ENCODE results near the gene ZNFX1. TPM values are rescaled to one million over a fixed set of nuclear protein-coding genes. Genes with fewer than 3 reads are reported as not detected.
"Not testable (repeated sequence)": the region's sequence is repeated elsewhere in the genome, so short reads cannot be mapped to it uniquely, and the experiment has no call there.

ZNFX1 gene
- polyA plus RNA-seq, 3 donors from 2014 or later, result 17.2 to 59.2 (median 17.9) TPM

DNA sequence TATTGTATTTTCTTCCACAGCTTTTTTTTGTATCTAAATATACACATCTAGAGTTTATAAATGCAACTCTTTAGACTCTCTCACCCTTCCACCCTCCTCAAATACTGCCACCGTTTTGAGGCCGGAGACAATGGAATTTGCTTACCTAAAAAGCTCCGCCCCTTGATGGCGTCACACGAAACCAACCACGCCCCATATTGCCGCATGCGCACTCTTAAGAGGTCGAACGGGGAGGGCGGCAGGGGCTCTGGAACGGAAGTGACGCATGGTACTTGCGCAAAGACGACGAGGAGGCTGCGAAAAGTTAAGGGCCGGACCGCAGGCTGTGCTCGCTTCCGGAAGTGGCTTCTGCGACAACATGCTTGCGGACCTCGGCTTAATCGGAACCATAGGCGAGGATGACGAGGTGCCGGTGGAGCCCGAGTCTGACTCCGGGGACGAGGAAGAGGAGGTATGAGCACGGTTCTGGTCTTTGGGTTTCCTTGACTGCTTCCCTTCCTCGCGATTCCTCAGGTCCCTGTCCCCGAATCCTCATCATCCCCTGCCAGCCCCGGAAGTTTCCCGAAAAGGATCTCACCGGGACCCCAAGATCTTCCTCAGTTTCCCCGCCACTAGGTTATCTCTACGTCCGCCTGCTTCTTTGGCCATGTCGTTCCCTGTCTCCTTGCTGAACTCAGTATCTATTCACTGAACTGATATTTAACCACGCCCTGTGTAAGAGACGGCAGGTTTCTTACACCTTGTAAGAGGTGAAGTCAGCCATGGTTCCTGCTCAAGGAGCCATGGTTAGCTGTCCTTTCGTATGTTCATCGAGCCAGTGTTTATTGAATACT lies 58.5 kb downstream of the ZNFX1 start, which contains the start of gene DDX27:
DDX27 (plus strand) TSS at position 326 of the 833 bp plus-strand sequence; CDS start at position 359, 33 bp downstream.
- H3K27me3 Mint-ChIP-seq (ENCODE audit: low read depth in 3 of 3), result peaks cover 6 to 15% (median 9%) of the 10 kb centered on the region in 3 donors
- H3K4me1 Mint-ChIP-seq, result peaks cover 30 to 37% of the 10 kb centered on the region in 2 donors
- H3K9me3 Mint-ChIP-seq, result no peaks in the 10 kb centered on the region
- peak; percentile 97 to 98 (median 98) for DNase-seq
- H3K4me3 Mint-ChIP-seq, result peak within 1 kb of the TSS; percentile 96 to 99 (median 97)
- H3K36me3 Mint-ChIP-seq, result peaks cover 8 to 16% (median 9%) of the 10 kb centered on the region in 3 donors
- peak within 1 kb of the TSS; percentile 99 to 100 (median 100) for H3K27ac Mint-ChIP-seq

DNA sequence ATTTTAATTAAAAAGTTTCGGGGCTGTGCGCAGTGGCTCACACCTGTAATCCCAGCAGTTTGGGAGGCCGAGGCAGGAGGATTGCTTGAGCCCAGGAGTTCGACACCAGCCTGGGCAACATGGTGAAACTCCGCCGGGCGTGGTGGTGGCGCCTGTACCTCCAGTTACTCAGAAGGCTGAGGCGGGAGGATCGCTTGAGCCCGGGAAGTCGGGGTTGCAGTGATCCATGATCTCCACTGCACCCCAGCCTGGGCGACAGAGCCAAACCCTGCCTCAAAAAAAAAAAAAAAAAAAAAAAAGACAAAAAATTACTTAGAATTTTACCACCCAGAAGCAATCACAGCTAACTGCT lies 59.1 kb downstream of the ZNFX1 start:
- not testable (repeated sequence) for H3K9me3 Mint-ChIP-seq, DNase-seq
- H3K4me3 Mint-ChIP-seq, result peak overlapping the region; percentile 96 to 99 (median 97)
- H3K4me1 Mint-ChIP-seq, result peaks cover 30 to 37% of the 10 kb centered on the region in 2 donors
- H3K27me3 Mint-ChIP-seq (ENCODE audit: low read depth in 3 of 3), result peaks cover 6 to 15% (median 9%) of the 10 kb centered on the region in 3 donors
- peak overlapping the region; percentile 99 to 100 (median 100) for H3K27ac Mint-ChIP-seq
- H3K36me3 Mint-ChIP-seq, result peaks cover 4 to 11% (median 6%) of the 10 kb centered on the region in 3 donors

DNA sequence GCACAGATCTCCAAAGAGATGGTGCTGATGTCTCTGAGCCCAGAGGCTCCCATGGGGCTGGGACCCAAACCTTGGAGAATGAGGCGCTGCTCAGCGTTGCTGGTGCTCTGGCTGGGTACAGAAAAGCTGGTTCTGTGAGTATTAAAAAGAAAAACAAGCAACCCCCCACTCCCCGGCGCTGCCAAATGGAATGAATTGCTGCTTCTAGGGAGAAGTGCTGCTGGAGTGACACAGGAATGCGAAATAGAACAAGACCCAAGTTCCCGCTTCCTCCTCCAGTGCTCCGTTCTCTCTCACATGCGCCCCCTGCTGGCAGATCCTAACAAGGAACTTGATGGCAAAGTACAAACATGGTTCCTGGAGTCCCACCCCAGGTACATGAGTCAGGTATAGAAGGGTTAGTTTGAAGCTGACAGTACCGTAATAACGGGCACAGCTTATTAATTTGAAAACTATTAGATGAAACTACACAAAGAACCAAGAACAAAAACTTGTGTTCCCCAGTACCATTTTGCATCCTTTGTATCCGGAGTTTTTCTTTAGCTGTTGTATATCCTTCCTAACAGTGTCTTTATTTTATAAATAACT lies 60.8 kb downstream of the ZNFX1 start:
- Mint-ChIP-seq H3K9me3 (no peaks in the 10 kb centered on the region), H3K4me3 (peak overlapping the region; percentile 46 to 73 (median 64)), H3K27ac (peak overlapping the region in 5 of 6 donors; percentile 13 to 85 (median 70)), H3K27me3 (ENCODE audit: low read depth in 3 of 3) (peaks cover 6 to 15% (median 12%) of the 10 kb centered on the region in 3 donors), H3K36me3 (peaks cover 0 to 5% (median 0%) of the 10 kb centered on the region in 3 donors), H3K4me1 (peaks cover 30 to 37% of the 10 kb centered on the region in 2 donors)
- DNase-seq, result peak; percentile 81 to 84 (median 81)

DNA sequence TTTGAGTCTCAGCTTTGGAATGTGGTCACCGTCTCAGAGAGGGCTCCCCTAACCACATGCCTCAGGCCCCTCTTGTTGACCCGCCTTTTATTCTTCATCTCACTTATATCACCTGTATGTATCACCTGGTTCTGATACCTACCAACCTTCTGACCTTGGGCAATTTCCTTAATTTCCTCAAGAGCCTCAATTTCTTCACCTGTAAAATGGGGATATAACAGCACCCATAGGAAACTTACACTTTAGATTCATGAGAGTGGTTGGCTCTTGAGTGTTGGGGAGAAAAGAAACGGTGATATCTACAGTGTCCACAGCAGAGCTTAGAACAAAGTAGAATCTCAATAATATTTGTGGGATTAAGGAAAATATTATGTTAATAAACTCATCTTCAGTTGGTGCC lies 62.6 kb downstream of the ZNFX1 start:
- Mint-ChIP-seq H3K4me3 (no peak overlapping the region), H3K36me3 (peaks cover 0 to 2% (median 0%) of the 10 kb centered on the region in 3 donors), H3K4me1 (peaks cover 21 to 25% of the 10 kb centered on the region in 2 donors), H3K27ac (no peak overlapping the region), H3K27me3 (ENCODE audit: low read depth in 3 of 3) (peaks cover 6 to 14% (median 13%) of the 10 kb centered on the region in 3 donors), H3K9me3 (peaks cover 0 to under 1% (median 0%) of the 10 kb centered on the region in 6 donors)
- DNase-seq, result no peak

DNA sequence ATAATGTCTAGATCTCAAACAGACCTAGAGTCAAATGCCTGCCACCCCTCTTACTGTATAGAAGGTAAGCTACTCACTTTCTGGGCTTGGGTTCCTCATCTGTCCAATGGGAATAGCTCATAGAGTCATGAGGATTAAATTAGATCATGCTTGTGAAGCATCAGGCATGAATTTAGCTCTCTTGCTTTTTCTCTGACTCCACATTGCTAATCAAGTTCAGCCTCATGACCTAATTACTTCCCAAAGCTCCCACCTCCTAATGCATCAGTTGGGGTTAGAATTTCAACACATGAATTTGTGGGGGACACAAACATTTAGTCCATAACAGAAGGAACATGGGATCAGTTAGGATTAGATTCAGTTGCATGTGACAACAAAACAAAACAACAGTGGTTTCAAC lies 63.3 kb downstream of the ZNFX1 start:
- H3K36me3 Mint-ChIP-seq, result peaks cover 0 to 5% (median 0%) of the 10 kb centered on the region in 3 donors
- H3K27ac Mint-ChIP-seq, result no peak overlapping the region
- no peak overlapping the region for H3K4me3 Mint-ChIP-seq
- peaks cover 6 to 13% (median 9%) of the 10 kb centered on the region in 3 donors for H3K27me3 Mint-ChIP-seq (ENCODE audit: low read depth in 3 of 3)
- DNase-seq, result no peak
- peaks cover 0 to 3% (median 0%) of the 10 kb centered on the region in 6 donors for H3K9me3 Mint-ChIP-seq
- H3K4me1 Mint-ChIP-seq, result peaks cover 15 to 18% of the 10 kb centered on the region in 2 donors

DNA sequence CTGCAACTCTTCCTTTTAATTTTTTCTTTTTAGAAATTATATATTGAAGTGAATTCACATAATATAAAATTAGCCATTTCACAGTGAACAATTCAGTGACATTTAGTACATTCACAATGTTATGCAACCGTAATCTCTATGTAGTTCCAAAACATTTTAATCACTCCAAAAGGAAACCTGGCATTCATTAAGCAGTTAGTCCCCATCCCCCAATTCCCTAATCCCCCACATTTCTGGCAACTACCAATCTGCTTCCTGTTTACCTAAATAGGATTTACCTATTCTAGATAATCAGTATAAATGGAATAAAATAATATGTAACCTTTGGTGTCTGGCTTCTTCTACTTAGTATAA lies 67.1 kb downstream of the ZNFX1 start:
- no peak for DNase-seq
- Mint-ChIP-seq H3K9me3 (peaks cover 0 to 3% (median 0%) of the 10 kb centered on the region in 6 donors), H3K27me3 (ENCODE audit: low read depth in 3 of 3) (peaks cover 0 to 5% (median 0%) of the 10 kb centered on the region in 3 donors), H3K4me1 (no peaks in the 10 kb centered on the region), H3K4me3 (no peak overlapping the region), H3K36me3 (peaks cover 0 to 5% (median 0%) of the 10 kb centered on the region in 3 donors), H3K27ac (no peak overlapping the region)

DNA sequence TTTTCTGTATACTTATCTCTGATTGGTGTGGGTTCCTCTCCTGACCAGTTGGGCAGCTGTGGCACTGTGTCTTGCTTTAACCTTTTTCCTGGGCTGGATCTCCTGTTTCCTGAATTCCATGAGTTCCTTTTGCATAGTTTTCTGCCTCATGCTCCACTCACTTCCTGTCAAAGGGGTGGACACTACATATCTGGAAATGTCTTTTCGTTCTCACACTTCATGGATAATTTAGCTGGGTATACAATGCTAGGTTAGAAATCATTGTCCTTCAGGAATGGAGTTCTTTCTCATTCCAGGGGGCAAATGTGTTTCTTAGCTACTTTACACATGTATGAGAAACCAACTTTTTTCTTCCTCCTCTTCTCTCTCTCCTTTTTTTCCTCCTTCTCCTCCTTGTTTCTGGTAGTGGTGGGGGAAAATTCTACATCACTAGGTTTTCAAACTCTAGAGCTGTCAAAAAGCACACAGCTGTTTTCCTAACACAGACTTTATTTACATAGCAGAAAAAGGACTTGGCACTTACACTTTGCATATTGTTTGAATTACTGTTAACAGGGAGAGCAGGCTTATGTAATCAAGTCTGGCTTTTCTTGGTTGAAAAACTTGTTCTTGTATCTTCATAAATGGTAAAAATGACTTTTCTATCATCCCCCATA lies 67.6 kb downstream of the ZNFX1 start:
- no peak overlapping the region for H3K27ac Mint-ChIP-seq
- peaks cover 0 to 3% (median 0%) of the 10 kb centered on the region in 6 donors for H3K9me3 Mint-ChIP-seq
- no peak overlapping the region for H3K4me3 Mint-ChIP-seq
- no peaks in the 10 kb centered on the region for H3K4me1 Mint-ChIP-seq
- H3K27me3 Mint-ChIP-seq (ENCODE audit: low read depth in 3 of 3), result peaks cover 0 to 5% (median 0%) of the 10 kb centered on the region in 3 donors
- no peak for DNase-seq
- peaks cover 0 to 5% (median 0%) of the 10 kb centered on the region in 3 donors for H3K36me3 Mint-ChIP-seq

DNA sequence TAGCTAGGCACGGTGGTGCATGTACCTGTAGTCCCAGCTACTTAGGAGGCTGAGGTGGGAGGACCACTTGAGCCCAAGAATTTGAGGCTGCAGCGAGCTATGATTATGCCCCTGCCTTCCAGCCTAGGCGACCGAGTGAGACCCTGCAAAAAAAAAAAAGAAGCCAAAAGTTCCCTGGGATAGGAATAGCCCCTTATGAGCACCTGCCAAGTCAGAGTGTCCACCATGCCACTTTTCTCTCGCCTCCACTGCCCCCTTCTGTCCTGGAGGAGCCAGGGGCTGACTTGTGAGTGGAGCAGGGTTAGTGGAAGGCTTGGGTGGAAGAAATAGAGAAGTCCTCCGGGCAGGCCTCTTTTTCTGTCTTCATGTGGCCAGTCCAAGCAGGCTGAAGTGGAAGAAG lies 70.8 kb downstream of the ZNFX1 start:
- H3K4me1 Mint-ChIP-seq, result no peaks in the 10 kb centered on the region
- H3K4me3 Mint-ChIP-seq, result no peak overlapping the region
- H3K27ac Mint-ChIP-seq, result no peak overlapping the region
- H3K27me3 Mint-ChIP-seq (ENCODE audit: low read depth in 3 of 3), result peaks cover 0 to 2% (median 0%) of the 10 kb centered on the region in 3 donors
- peaks cover 0 to 5% (median 0%) of the 10 kb centered on the region in 3 donors for H3K36me3 Mint-ChIP-seq
- no peak for DNase-seq
- H3K9me3 Mint-ChIP-seq, result peaks cover 0 to 3% (median 0%) of the 10 kb centered on the region in 6 donors

DNA sequence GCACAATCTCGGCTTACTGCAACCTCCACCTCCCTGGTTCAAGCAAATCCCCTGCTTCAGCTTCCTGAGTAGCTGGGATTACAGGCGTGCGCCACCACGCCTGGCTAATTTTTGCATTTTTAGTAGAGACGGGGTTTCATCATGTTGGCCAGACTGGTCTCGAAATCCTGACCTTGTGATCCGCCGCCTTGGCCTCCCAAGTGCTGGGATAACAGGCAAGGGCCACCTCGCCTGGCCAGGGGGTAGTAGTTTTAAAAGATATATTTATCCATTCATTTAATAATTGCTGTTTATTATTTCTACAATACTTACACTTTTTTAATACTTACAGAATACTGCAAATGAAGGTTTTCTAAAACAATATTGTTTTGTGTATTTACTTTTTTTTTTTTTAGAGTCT lies 74.1 kb downstream of the ZNFX1 start:
- no peak for DNase-seq
- H3K4me3 Mint-ChIP-seq, result no peak overlapping the region
- H3K36me3 Mint-ChIP-seq, result no peaks in the 10 kb centered on the region
- H3K27ac Mint-ChIP-seq, result no peak overlapping the region
- no peaks in the 10 kb centered on the region for H3K4me1 Mint-ChIP-seq
- H3K9me3 Mint-ChIP-seq, result no peaks in the 10 kb centered on the region
- peaks cover 0 to 2% (median 0%) of the 10 kb centered on the region in 3 donors for H3K27me3 Mint-ChIP-seq (ENCODE audit: low read depth in 3 of 3)

DNA sequence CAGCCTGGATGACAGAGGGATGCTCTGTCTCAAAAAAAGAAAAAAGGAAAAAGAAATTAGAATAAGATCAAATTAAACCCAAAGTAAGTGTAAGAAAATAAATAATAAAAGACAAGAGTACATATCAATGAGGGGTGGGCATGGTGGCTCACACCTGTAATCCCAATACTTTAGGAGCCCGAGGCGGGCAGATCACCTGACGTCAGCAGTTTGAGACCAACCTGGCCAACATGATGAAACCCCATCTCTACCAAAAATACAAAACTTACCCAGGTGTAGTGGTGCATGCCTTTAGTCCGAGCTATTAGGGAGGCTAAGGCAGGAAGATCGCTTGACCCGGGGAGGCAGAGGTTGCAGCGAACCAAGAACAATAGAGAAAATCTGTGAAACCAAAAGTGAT lies 74.8 kb downstream of the ZNFX1 start:
- Mint-ChIP-seq H3K27ac (no peak overlapping the region), H3K4me3 (no peak overlapping the region), H3K36me3 (no peaks in the 10 kb centered on the region), H3K27me3 (ENCODE audit: low read depth in 3 of 3) (peaks cover 0 to 2% (median 0%) of the 10 kb centered on the region in 3 donors), H3K4me1 (no peaks in the 10 kb centered on the region), H3K9me3 (no peaks in the 10 kb centered on the region)
- DNase-seq, result no peak

DNA sequence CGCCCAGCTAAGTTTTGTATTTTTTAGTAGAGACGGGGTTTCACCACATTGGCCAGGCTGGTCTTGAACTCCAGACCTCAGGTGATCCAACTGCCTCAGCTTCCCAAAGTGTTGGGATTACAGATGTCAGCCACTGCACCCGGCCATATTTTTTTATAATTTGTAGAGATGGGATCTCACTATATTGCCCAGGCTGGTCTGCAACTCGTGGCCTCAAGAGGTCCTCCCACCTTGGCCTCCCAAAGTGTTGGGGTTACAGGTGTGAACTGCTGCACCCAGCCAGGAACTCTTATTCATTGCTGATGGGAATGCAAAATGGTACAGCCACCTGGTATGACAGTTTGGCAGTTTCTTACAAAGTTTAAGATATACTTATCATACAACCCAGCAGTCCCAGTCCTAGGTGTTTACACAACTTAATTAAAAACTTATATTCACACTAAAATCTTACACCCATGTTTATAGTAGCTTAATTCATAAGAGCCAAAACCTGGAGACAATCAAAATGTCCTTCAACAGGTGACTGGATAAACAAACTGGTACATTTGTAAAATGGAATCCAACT lies 78.0 kb downstream of the ZNFX1 start:
- Mint-ChIP-seq H3K27ac (no peak overlapping the region), H3K27me3 (ENCODE audit: low read depth in 3 of 3) (peaks cover 0 to 4% (median 0%) of the 10 kb centered on the region in 3 donors), H3K4me1 (no peaks in the 10 kb centered on the region), H3K4me3 (no peak overlapping the region), H3K9me3 (no peaks in the 10 kb centered on the region), H3K36me3 (no peaks in the 10 kb centered on the region)
- DNase-seq, result no peak

DNA sequence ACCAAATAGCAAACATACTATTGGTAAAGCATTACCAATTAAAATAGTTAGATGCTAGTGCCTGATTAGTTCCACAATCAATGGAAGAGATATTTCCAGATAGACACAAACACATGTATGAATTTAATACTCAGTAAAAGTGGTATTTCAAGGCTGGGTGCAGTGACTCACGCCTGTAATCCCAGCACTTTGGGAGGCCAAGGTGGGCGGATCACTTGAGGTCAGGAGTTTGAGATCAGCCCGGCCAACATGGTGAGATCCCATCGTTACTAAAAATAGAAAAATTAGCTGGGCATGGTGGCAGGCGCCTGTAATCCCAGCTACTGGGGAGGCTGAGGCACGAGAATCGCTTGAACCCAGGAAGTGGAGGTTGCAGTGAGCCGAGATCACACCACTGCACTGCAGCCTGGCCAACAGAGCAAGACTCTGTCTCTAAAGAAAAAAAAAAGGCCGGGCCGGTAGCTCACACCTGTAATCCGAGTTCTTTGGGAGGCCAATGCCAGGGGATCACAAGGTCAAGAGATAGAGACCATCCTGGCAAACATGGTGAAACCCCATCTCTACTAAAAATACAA lies 84.8 kb downstream of the ZNFX1 start:
- H3K9me3 Mint-ChIP-seq, H3K36me3 Mint-ChIP-seq, H3K4me3 Mint-ChIP-seq, DNase-seq, H3K27ac Mint-ChIP-seq: not testable (repeated sequence)
- Mint-ChIP-seq H3K27me3 (ENCODE audit: low read depth in 3 of 3) (peaks cover 10 to 15% (median 12%) of the 10 kb centered on the region in 3 donors), H3K4me1 (peaks cover 6 to 10% of the 10 kb centered on the region in 2 donors)

All from immature natural killer cell (primary cell).